Measurements from ENCODE around the gene FGF1. TPM values are rescaled to one million over a fixed set of nuclear protein-coding genes. Genes with fewer than 3 reads are reported as not detected.

The FGF1 gene
- total RNA-seq, 1 experiment from 2014 or later = not detected

GRCh38 chr5:142724821-142725220, 38.9 kb upstream of the FGF1 start:
- in situ Hi-C loops (cut with HindIII; ENCODE audit: low pct_unique_long_range_greater_than_20kb, low sequenced_read_pairs) = no loop called here
- H3K27ac ChIP-seq (ENCODE audit: low read length) = no peak overlapping the region
- no peak overlapping the region for H3K4me3 ChIP-seq (ENCODE audit: low read depth in 2 of 2, low read length in 2 of 2)
- H3K36me3 ChIP-seq (ENCODE audit: control insufficient read depth, insufficient read depth, low read length) = no peaks in the 10 kb centered on the region
- peaks cover 13% of the 10 kb centered on the region for H3K4me1 ChIP-seq (ENCODE audit: control insufficient read depth, insufficient read depth, low read length)
- TF ChIP-seq REST (IDR thresholded peaks at IDR 0.05; ENCODE audit: insufficient read depth in 1 of 2, low read depth in 2 of 2, low read length in 1 of 2) (no peak), TCF7L2 (IDR thresholded peaks at IDR 0.05; ENCODE audit: low read depth, low read length) (no peak), CTCF (IDR thresholded peaks at IDR 0.05) (no peak), SIN3A (IDR thresholded peaks at IDR 0.05; ENCODE audit: borderline replicate concordance, insufficient read depth, low read depth, low read length) (no peak), POLR2AphosphoS5 (IDR thresholded peaks at IDR 0.05; ENCODE audit: low read depth, low read length) (no peak)
- ChIA-PET POLR2A (interaction anchor here (0.6 kb wide), 1 partner anchor 20 kb away, joined by 16 read pairs; no protein-coding TSS in a partner anchor), CTCF (interaction anchor here (0.6 to 1.3 kb wide), 2 partner anchors 12 to 23 kb away, joined by 3 to 4 read pairs; no protein-coding TSS in a partner anchor)
- ATAC-seq = no peak
- no peak for DNase-seq (ENCODE audit: low read depth, low spot score)
- no peaks in the 10 kb centered on the region for H3K27me3 ChIP-seq (ENCODE audit: control insufficient read depth, insufficient read depth, low read length)
- BruUV-seq (replicated peaks) = no TSS peak
- no peaks in the 10 kb centered on the region for H3K9me3 ChIP-seq (ENCODE audit: control insufficient read depth, insufficient read depth, low read depth, low read length)
- intact Hi-C loops (cut with micrococcal nuclease; ENCODE audit: unreplicated experiment) = no loop called here

GRCh38 chr5:142722896-142723295, 37.0 kb upstream of the FGF1 start:
- H3K4me1 ChIP-seq (ENCODE audit: control insufficient read depth, insufficient read depth, low read length) = peaks cover 17% of the 10 kb centered on the region
- POLR2A ChIA-PET = no interaction called here

More at GRCh38 chr5:142722896-142723295, 37.0 kb upstream of the FGF1 start:
- CTCF ChIA-PET = interaction anchor here (1.2 to 1.5 kb wide), 2 partner anchors 67 to 166 kb away, joined by 3 to 5 read pairs; no protein-coding TSS in a partner anchor
- no TSS peak for BruUV-seq (replicated peaks)
- TF ChIP-seq SIN3A (IDR thresholded peaks at IDR 0.05; ENCODE audit: borderline replicate concordance, insufficient read depth, low read depth, low read length) (no peak), CTCF (IDR thresholded peaks at IDR 0.05) (no peak), POLR2AphosphoS5 (IDR thresholded peaks at IDR 0.05; ENCODE audit: low read depth, low read length) (no peak), REST (IDR thresholded peaks at IDR 0.05; ENCODE audit: insufficient read depth in 1 of 2, low read depth in 2 of 2, low read length in 1 of 2) (no peak), TCF7L2 (IDR thresholded peaks at IDR 0.05; ENCODE audit: low read depth, low read length) (no peak)
- Histone ChIP-seq H3K27ac (ENCODE audit: low read length) (peak overlapping the region; percentile 26; the same call in 1 of the 2 replicates), H3K36me3 (ENCODE audit: control insufficient read depth, insufficient read depth, low read length) (no peaks in the 10 kb centered on the region), H3K9me3 (ENCODE audit: control insufficient read depth, insufficient read depth, low read depth, low read length) (no peaks in the 10 kb centered on the region), H3K27me3 (ENCODE audit: control insufficient read depth, insufficient read depth, low read length) (no peaks in the 10 kb centered on the region), H3K4me3 (ENCODE audit: low read depth in 2 of 2, low read length in 2 of 2) (no peak overlapping the region)
- in situ Hi-C loops (cut with HindIII; ENCODE audit: low pct_unique_long_range_greater_than_20kb, low sequenced_read_pairs) (no loop called here), intact Hi-C loops (cut with micrococcal nuclease; ENCODE audit: unreplicated experiment) (no loop called here)
- ATAC-seq (peak; percentile 62), DNase-seq (ENCODE audit: low read depth, low spot score) (no peak)

Measured in Panc1 (cell line).